Ishikawa (cell line): ENCODE data around the gene PRR14.

Source experiments
- EP300 ChIP-seq: IDR thresholded peaks from 2 replicates; pipeline ENCODE4 v1.6.1; 2012; ENCODE audit warnings: borderline replicate concordance
- FOXM1 ChIP-seq: IDR thresholded peaks from 2 replicates; pipeline ENCODE4 v1.6.1; 2012; ENCODE audit warnings: low read depth, borderline replicate concordance
- NFIC ChIP-seq: IDR thresholded peaks from 2 replicates; pipeline ENCODE4 v1.6.1; 2012
- RAD21 ChIP-seq: IDR thresholded peaks from 2 replicates; pipeline ENCODE4 v1.6.1; 2012; ENCODE audit warnings: low read depth
- USF1 ChIP-seq: IDR thresholded peaks from 2 replicates; pipeline ENCODE4 v1.6.1; 2012
- YY1 ChIP-seq: IDR thresholded peaks from 2 replicates; pipeline ENCODE4 v1.6.1; 2012; ENCODE audit warnings: low read depth

- TF ChIP-seq RAD21 (no peak), YY1 (no peak), NFIC (no peak), USF1 (no peak), FOXM1 (no peak), EP300 (no peak)
Measured at GRCh38 chr16:30699615-30700099, 48.9 kb downstream of the PRR14 start.
